Activated naive CD8-positive, alpha-beta T cell treated with anti-CD3 and anti-CD28 coated beads, Interleukin-2, amount 50 U/mL, for 16 hours (primary cell): Measurements from ENCODE around the gene HK2.
"Not testable (repeated sequence)": the region's sequence is repeated elsewhere in the genome, so short reads cannot be mapped to it uniquely, and the experiment has no call there.

Source experiments
- DNase-seq: peaks from one replicate; pipeline ENCODE4 v3.0.0-alpha.2; 2020; ENCODE audit warnings: low read depth, low spot score

Gene HK2

DNA sequence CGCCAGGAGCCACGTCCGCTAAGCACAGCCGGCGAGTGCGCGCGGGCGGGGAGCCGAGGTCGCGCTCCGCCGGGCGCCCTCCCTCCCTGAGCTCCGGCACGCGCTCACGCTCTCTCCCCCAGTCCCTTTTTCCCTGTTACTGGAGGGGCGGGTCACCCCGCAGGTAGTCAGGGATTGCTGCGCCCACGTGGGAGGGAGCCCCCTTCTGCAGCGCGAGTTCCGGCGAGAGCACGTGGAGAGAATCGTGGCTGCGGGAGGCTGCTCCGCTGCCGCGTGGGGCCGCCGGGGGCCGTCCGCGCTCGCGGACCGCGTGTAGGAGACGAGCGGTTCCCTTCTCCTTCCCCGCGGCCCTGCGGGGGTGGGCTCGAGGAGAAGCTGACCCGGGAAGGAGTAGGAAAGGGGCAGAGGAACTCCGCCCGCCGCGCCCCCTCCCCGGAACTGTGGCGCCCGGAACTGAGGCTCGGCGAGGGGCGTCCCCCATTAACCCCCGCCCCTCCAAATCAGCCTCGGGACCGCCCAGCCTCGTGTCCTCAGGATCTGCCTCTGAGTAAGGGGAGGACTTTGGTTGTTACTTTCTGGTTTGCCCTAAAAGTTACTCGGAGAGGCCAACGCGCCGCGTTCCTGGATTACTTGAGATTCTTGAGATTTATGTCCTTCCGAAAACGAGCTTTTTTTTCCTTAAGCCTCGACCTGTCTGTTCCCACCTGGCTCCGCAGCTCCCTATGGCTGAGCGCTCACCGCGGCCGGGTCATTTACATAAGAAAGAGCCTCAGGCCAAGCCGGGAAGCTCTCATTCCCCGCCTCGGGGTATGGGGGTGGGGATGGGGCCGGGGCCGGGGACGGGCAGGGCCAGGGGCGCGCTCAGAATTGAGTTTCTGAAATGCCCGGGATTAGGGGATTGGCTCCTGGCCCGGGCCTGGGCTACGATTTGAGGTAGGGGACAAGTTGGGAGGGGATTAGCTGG lies 1.1 kb downstream of the HK2 start:
- peak; percentile 62 for DNase-seq

DNA sequence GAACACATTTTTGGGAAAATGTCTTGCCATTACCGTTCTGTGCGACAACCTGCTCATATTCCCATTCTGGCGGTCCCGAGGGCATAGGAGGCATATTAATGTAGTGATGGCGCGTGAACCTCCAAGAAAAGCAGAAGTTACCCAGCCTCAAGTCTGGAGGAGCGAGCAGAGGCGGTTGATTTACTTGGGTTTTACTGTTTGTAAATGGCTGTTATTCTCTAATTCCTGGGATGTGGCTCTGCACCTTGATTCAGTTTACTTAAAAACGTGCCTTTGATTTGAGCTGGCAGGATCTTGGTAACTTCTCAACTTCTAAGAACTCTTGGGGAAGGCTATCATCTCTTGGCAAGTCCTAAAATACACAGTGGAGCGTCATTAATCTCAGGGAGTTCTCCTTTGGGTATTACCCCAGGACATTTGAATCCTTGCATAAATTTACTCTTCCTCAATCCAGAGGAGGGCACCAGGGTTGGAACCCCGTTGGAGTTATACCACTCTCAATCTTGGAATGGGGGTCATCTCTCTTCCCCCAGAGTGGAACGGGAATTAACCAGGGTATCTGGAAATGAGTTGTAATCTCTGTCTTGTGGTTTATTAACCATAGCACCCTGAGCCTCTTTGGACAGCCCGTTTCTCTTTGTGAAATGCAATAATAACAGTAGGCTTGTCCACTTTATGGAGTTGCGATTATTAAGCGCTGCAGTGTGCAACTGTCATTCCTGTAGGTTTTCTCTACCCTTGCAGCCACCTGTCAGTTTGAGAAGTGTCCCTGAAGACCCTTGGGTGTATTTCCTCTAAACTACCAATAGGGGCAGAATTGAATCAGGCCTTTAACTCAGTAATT lies 2.1 kb downstream of the HK2 start:
- no peak for DNase-seq

DNA sequence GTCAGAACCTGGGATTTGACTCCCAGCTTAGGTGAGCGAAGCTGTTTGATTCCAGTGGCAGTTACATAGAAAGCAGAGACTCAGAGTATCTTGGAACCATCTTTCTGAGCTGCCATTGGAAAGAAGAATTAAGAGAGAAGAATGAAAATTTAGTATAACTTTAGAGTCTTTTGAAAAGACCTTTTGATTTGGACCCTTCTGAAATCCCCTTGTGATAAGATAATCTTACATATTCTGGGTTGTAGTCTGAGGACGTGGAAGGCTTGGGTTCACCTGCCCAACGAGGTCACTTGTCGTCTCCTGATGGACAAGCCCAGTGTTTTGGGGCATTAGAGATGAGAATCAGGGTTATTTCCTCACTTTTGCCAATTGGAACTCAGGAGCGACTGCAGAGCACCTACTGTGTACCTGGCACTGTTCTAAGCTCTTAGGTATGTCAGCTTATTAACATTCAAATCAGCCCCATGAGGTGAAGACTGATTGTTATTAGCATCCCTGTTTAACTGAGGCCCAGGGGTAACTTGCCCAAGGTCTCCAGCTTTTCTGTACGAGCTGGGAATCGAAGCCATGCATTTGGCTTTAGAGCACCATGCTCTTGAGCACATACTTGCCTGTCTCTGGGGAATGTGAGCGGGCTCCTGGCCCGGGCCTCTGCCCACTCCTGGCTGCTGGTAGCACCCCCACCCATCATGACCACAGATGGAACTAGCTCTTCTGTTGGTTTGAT lies 2.9 kb downstream of the HK2 start:
- no peak for DNase-seq

DNA sequence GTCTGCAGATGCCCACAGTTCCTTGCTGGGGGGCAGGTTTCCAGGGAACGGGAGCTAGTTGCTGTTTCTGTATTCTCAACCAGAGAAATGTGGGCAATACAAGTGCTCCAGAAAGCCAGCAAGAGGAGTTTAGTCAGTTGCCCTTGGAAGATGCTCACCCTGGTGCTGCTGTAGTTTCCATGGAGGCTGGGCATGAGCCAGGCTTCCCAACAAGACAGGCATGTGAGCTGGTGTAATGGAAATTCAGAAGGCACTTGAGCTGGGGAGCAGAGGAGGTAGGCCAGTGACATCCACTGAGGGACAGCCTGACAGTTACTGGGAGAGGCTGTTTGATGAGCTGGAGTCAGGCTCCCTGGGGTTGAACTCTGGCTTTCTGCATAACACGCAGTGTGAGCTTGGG lies 7.7 kb downstream of the HK2 start:
- no peak for DNase-seq

DNA sequence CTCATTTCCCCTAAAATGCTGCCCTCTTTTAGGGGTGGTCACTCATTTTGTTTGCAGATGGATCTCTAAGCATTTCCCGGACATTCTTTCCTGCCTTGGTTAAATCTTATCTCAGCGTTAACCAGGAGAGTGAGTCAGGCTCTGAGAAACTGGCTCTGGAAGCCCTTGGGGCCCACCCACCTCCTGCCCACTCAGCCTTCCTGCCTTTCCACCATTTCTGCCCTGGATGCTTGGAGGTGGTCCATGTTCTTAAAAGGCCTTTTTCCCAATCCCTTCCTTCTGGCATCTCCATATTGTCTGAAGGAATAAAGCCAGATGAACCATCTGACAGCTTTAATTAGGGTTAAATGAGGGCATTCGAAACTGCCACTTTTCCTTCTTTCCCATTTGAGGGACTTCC lies 9.5 kb downstream of the HK2 start:
- no peak for DNase-seq

DNA sequence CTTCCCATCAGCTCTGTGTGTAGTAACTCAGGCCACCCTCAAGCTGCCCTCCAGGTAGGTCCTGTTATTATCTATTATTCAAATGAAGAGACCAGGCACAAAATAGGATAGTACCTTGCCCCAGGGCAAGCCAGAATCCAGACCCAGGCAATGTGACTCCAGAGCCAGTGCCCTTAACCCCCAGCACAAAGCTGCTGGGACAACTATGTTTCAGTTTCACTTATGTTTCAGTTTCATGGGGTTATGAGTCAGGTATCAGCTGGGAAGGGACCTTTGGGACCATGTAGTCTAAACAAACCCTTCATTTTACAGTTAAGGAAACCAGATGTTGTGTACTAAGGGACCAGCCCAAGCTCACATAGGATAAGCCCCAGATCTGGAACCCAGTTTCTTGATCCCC lies 10.0 kb downstream of the HK2 start:
- DNase-seq = no peak

DNA sequence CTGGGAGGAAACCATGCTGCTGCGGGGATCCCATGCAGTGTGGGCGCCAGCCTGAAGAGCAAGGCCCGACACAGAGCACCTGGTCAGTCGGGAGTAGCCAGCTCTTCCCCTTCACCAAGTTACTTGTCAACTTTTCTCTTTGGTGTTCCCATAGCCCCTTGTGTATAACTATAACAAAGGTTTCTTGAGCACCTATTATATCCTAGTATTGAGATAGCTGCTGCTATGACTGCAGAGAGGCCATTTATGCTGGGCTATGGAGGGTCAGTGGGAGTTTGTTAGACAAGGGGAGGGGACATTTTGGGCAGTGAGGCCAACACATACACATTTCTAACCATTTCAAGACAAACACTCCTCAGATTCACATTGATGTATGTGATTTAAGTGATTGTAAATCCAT lies 10.8 kb downstream of the HK2 start:
- DNase-seq = no peak

DNA sequence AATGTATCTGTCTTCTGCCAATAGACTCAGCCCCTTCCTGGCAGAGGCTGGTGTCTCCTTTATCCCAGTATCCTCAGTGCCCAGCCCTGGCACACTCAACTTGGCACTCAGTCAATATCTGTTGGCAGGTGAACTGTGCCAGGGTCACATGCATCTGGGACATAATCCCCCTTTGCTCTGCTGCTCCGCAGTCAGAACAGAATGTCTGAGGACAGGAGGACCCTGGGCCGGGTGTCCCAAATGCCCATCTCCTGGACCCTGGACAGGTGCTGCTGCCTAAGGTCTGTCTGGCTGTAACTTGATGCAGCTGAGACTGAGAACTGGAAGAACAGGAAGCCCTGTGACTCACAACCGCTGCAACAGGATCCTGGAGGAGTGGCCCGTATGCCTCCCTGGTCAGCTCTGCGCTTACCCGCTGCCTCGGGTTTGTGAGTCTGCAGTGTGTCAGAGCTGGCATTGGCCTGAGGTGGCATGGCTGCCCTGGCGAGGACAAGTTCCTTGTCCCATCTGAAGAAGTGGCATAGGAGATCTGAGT lies 11.4 kb downstream of the HK2 start:
- no peak for DNase-seq

DNA sequence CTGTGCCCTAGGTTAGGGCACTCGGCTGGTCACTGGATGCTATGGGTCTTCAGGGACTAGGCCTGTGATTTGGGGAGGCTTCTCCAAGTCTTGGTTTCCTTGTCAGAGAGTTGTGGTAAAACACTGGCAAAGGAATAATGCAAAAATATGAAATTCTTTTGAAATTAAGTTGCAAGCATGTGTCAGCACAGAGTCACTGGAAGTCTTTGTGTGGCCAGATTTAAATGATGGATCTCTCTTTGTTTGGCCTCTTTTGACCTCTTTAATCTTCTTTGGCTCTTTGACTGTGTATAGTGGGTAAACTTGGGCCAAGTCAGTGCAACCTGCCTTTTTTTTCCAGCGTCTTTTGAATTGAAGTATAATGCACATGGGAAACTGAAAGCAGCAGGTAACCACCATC lies 12.1 kb downstream of the HK2 start:
- no peak for DNase-seq

DNA sequence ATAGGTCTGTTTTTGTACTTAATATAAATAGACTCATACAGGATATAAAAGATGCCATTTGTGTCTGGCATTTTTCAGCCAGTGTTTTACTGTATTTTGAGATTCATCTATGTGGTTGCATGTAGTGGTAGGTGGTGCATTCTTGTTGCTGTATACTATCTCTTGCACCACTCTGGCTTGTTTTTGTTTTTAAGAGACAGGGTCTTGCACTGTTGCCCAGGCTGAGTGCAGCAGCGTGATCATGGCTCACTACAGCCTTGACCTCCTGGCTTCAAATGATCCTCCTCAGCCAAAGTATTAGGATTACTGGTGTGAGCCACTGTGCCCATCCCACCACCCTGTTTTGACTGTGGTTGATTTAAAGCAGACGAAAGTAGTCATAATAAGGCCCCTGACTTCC lies 12.6 kb downstream of the HK2 start:
- no peak for DNase-seq

DNA sequence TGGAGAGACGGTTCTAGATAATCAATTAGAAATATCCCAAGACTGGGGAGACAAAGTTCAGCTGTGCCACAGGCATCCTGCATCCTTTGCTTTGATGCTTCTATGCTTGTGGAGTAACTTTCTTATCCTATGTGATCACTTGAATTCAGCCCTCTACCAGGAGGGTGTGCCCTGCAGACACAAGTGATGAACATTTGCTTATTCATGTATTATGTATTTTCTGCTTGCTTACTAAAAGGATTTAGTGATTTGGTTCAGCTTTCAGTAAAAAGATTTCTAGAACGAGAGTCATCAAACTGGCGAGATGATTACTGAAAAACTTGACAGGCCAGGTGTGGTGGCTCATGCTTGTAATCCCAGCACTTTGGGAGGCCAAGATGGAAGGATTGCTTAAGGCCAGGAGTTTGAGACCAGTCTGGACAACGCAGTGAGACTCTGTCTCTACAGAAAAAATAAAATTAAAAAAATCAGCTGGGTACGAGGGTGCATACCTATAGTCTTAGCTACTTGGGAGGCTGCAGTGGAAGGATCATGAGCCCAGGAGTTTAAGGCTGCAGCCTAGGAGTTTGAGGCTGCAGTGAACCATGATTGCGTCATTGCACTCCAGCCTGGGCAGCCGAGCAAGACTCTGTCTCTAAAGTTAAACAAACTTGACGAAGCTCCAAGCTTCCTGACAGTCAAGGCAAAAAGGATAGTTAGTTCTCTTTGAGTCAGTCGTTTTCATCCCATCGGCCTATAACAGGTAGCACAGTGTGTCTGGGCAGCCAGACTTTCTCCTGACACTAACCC lies 13.3 kb downstream of the HK2 start:
- no peak for DNase-seq

DNA sequence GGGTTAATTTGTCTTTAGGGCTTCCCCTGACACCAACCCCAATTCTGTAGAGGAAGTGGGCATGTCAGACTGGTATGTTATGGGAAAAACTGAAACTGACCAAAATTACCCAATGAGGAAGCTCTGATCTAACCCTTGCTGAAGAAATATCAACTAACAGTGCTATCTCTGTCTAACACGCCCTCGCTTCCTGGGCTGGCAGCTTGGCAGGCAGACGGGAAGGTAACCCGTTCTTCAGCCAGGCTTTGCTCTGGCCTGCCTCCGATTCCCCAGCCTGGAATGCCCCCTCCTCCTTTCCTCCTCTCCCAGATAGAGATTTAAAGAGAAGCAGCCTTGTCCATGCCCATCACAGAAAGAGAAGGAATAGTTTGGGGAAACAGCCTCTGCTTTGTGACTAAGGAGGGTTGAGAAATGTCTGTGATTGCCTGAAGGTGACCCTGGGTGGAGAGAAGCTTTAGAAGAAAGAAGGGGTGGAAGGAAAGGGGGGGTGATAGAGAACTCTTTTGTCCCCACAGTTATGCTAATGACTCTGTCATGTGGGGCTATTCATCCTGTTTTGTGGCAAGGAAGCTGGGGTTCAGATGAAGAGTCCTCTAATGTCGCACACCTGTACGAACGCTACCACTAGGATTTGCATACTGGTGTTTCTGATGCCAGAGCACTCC lies 15.4 kb downstream of the HK2 start:
- DNase-seq = no peak

DNA sequence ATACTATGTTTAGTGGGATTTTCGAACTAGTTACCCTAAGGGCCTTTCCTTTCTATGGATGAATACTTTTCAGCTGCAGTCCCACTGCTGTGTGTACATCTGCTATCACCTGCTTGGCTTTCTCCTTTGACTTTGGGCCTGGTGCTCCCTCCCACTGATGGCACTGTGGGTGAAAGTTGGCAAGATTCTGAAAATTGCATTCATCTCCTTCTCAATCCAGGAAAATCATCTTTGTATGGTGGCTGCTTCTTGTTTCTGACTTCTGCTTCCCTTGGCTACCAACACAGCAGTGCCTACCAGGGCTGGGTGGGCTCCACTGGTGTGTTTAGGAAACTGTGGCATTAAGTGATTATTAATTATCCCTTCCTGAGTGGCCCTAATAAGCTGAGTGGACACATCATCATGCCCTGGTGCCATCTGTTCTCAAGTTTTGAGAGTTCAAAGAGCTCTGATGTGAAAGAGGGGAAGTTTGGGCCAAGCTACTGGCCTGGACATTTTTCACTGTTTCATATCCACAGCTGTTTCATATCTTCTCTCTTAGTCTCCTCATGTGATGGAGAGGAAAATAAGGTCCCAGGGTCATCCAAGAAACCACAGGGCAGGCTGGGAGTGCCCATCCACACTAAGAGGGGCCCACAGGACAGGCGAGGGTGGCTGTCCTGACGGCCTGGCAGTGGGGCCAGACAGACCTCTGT lies 16.7 kb downstream of the HK2 start:
- no peak for DNase-seq

DNA sequence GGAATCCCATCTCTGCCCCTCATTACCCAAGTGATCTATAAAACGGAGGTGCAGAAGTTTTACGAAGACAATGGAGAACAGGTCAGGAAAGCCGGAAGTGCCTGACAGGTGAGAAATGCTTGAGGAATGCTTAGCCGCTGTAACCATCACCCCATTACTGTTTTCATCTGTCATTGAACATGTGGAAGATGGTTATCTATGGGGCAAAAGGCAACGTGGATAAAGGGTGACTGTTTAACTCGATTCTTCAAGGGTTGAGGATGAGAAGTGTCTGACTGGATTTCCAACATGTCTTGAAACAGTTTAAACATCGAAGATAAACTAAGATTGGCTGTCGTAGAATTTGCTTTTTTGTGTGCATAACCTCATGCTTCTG lies 17.3 kb downstream of the HK2 start:
- no peak for DNase-seq

DNA sequence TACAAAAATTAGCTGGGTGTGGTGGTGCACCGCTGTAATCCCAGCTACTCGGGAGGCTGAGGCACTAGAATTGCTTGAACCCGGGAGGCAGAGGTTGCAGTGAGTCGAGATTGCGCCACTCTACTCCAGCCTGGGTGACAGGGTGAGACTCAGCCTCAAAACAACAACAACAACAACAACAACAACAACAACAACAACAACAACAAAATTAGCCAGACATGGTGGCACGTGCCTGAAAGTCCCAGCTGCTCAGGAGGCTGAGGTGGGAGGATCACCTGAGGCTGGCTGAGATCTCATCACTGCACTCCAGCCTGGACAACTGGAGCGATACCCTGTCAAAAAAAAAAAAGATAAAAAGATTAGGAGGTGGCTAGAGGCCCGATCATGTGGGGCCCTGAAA lies 19.4 kb downstream of the HK2 start:
- not testable (repeated sequence) for DNase-seq

DNA sequence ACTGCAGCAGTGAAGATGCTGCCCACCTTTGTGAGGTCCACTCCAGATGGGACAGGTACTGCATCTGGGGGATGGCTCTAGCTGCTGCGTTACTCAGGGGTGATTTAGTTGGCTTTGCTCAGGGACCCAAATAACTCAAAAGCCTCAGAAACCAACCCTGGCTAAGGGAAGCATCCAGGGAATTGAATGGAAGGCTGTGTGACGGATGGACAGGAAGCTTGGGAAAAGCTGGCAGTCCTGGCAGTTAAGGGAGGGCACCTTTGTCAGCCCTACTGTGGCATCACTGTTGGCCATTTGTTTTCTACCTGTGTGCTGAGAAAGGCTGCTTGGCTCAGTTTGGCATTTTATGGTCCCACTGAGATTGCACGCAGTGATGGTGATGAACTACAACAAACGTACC lies 20.5 kb downstream of the HK2 start:
- no peak for DNase-seq

DNA sequence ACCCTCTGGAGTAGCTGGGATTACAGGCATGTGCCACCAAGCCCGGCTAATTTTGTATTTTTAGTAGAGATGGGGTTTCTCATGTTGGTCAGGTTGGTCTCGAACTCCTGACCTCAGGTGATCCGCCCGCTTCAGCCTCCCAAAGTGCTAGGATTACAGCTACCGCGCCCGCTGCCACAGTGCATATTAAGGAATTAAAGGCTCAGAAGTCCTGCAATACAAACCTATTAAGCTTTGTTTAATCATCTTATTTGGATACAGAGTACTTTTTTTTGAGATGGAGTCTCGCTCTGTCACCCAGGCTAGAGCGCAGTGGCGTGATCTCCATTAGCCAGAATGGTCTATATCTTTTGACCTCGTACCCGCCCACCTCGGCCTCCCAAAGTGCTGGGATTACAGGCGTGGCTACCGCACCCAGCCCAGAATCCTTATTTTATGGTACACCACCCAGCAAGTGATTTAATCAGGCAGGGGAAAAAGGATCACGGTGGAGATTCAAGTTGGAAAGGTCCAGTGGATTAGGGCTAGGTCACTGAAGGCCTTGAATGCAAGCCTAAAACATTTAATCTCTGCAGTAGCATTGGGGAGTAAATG lies 21.3 kb downstream of the HK2 start:
- DNase-seq = not testable (repeated sequence)

DNA sequence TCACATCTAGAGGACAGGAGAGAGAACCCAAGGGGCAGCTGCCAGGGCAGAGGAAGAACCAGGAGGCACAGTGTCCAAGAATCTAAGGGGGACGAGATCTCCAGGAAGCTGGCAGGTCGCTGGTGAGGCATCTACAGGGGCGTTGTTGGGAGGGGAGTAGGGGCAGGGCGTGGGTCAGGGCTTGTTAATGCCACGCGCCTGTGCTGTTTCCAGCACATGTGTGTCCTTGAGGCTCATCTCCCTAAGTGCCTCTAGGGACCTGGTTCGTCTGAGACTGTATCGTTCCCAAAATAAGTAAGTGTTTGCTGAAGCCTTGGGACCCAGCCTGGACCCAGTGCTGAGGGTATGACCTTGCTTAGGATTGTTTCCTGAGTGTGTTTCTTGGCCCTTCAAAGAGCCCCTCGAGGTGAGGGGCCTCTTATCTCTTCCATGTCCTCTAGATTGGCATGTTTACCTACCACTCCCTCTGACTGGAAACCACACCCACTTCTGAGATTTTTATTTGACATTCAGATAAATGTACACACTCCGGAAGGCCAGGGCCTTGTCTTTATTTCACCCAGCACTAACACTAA lies 22.2 kb downstream of the HK2 start:
- no peak for DNase-seq

DNA sequence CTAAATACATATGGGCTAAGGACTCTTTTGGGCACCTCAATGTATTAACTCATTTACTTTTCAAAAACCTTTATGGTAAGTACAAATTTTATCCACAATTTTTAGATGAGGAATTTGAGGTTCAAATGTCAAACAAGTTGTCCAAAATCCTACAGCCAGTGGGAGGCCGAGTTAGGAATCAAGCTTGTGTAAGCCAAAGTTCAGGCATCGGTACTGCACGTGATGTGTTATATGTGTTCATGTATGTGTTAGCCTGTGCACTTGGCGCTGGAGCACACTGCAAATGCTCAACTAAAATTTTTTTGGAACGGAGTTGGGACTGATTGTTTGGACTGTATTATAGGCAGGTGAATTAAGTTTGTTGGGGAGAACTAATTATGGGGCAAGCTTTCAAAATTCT lies 22.7 kb downstream of the HK2 start:
- DNase-seq = no peak
